ENCODE results near the gene TRAPPC2L.

DNA sequence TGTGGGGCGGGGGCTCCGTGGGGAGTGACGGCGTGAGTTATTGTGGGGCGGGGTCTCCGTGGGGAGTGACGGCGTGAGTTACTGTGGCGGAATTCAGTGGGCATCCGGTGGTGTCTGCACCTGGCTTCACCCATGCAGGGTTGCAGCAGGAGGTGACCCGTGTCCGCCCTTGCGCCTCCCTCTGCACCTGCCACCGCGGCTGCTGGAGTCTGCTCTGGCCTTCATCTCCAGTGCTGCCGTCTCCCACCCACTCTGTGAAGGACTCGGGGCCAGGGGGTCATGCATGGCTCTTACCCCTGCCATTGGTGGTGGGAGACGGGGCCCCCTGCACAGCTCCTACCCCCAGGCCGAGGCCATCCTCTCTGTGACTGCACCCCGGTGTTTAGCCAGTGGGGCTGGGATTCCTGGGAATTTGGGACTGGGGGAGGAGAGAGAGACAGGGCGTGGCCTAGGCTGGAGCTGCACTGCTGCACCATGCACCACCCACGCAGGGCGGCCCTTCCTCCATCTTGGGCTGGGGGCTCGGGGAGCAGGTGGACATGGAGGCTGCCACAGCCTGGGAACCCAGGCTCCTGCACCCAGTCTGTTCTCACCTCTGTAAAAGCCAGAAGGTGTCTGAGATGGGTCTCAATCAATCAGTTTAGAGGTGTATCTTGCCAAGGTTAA, 10.8 kb downstream of the TRAPPC2L start:
- TF ChIP-seq SIN3A (IDR thresholded peaks at IDR 0.05; ENCODE audit: borderline replicate concordance, low read depth, low read length) (no peak), RERE (CRISPR knock-in tag; IDR thresholded peaks at IDR 0.05; ENCODE audit: low read depth) (no peak)

Measured in HepG2 (cell line).